ENCODE data around the gene IL37. TPM values are rescaled to one million over a fixed set of nuclear protein-coding genes. Genes with fewer than 3 reads are reported as not detected.
"Not testable (repeated sequence)": the region's sequence is repeated elsewhere in the genome, so short reads cannot be mapped to it uniquely, and the experiment has no call there.

IL37 gene
- total and polyA plus RNA-seq, 7 donors = 1.3 TPM; not detected in 6

DNA sequence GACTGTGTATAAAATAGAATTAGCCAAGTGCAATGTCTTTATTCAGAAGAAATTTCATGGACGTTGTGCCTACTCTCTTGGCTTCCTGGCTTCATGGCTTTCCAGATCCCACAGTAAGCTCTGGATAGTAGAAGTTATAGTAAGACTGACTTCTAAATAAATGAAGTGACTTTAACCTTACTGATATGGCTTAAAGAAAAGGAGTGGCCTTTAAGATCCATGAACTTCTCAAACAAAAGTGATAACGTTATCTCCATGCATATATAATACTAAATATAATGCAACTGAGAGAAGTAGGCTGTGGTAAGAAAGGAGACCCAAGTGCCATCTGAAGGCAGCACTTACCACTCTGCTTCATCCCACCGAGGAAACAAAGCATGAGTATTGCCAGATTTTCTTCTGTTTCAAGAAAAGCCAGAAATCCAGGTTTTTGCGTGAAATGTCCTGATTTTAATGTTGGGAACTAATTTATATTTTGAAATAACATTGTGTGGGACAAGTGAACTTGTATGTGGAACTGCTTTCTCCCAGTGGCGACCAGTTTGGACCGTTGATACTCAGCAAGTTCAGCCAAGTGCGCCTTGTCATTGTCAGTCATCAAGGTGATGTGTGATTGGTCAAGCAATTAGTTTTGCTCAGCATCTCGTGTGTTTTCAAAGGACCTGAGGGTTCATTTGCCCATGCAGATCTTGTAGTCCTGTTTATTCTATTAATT, 13.9 kb upstream of the IL37 start:
- Histone ChIP-seq H3K27ac (no peak overlapping the region), H3K4me3 (no peak overlapping the region), H3K36me3 (no peaks in the 10 kb centered on the region), H3K9me3 (no peaks in the 10 kb centered on the region), H3K4me1 (no peaks in the 10 kb centered on the region), H3K27me3 (no peaks in the 10 kb centered on the region)
- intact Hi-C loops (cut with DNase I) = no loop called here
- no peak for DNase-seq
- WGBS, 2 donors = 68 to 85% methylated on average over 8 of the region's 8 CpGs
- no peak for TF ChIP-seq EP300 (IDR thresholded peaks at IDR 0.05)
- TF ChIP-seq, protein P1, sequence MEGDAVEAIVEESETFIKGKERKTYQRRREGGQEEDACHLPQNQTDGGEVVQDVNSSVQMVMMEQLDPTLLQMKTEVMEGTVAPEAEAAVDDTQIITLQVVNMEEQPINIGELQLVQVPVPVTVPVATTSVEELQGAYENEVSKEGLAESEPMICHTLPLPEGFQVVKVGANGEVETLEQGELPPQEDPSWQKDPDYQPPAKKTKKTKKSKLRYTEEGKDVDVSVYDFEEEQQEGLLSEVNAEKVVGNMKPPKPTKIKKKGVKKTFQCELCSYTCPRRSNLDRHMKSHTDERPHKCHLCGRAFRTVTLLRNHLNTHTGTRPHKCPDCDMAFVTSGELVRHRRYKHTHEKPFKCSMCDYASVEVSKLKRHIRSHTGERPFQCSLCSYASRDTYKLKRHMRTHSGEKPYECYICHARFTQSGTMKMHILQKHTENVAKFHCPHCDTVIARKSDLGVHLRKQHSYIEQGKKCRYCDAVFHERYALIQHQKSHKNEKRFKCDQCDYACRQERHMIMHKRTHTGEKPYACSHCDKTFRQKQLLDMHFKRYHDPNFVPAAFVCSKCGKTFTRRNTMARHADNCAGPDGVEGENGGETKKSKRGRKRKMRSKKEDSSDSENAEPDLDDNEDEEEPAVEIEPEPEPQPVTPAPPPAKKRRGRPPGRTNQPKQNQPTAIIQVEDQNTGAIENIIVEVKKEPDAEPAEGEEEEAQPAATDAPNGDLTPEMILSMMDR (IDR thresholded peaks at IDR 0.05) = no peak
- TF ChIP-seq POLR2A (IDR thresholded peaks at IDR 0.05) = no peak
- TF ChIP-seq POLR2AphosphoS5 (IDR thresholded peaks at IDR 0.05) = no peak

DNA sequence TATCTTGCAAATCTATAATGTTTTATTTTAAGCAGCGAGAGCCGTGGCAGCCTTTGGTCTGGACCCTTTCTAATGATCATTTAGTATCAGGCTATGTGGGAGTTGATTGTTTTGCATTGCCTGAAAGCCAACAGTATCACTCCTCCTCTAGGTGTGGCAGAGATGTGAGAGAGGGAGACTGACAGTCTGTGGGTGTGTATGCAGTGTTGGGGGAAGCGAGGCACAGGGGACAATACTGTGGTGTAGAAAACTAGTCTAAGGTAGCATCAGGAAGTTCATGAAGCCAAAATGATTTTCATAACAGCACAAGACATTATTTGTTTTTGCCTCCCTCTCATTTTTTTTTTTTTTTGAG, 13.4 kb upstream of the IL37 start:
- TF ChIP-seq, protein P1 (IDR thresholded peaks at IDR 0.05) = no peak
- TF ChIP-seq POLR2A (IDR thresholded peaks at IDR 0.05) (no peak), POLR2AphosphoS5 (IDR thresholded peaks at IDR 0.05) (no peak), EP300 (IDR thresholded peaks at IDR 0.05) (no peak)
- Histone ChIP-seq H3K9me3 (no peaks in the 10 kb centered on the region), H3K4me1 (no peaks in the 10 kb centered on the region), H3K4me3 (no peak overlapping the region), H3K36me3 (no peaks in the 10 kb centered on the region), H3K27me3 (no peaks in the 10 kb centered on the region), H3K27ac (no peak overlapping the region)
- 74 to 86% methylated on average over 3 of the region's 3 CpGs for WGBS, 2 donors
- DNase-seq = no peak
- intact Hi-C loops (cut with DNase I) = no loop called here

DNA sequence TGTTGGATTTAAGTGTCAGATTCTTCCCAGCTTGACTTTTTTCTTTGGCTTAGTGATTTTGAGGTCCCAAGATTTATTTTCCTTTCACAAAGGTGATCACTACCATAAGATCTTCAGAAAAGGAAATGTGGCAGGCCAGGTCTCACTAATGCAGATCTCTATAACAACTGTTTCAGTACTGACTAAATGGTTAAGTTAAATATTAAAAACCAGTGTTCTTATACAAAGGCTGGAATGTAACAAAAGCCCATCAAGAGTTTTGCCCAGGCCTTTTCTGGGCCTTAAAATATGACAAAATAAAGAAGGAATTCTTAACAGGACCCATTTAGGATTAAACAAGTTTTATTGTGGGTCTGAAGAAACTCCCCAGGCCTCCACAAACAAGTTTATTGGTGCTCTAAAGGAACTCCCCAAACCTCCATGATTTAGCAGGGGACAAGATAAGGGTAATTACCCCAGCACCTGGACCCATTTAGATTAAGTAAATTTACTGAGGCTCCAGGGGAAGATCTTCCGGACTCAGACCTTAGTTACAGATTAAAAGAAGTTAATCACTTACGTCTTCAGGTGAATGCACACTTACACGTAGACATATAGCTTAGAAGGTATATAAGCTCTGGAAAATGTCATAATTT, 9.4 kb upstream of the IL37 start:
- H3K36me3 ChIP-seq; H3K4me3 ChIP-seq; DNase-seq; H3K27me3 ChIP-seq; H3K9me3 ChIP-seq; intact Hi-C loops (cut with DNase I); H3K4me1 ChIP-seq; H3K27ac ChIP-seq: not testable (repeated sequence)
- 24 to 69% methylated on average over 3 of the region's 3 CpGs for WGBS, 2 donors

DNA sequence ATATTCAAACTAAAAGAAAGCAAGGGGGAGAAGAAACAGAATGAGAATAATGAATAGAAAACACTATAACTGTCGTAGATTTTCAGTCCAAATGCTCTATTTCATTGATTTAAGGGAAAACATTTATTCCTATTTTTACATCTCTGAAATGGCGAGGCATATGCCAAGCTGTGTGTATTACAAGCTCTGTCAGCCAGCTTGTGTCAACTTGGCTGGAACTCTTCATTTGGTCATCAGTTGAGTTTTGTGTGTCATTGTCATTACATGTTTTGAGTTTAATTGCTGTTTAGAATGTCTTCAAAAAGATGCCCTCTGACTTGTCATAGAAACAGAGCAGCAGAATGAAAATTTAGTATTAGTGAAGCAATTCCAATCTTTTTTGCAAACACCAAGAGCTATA, 8.1 kb upstream of the IL37 start:
- Histone ChIP-seq H3K27me3 (no peaks in the 10 kb centered on the region), H3K4me1 (no peaks in the 10 kb centered on the region), H3K36me3 (no peaks in the 10 kb centered on the region), H3K4me3 (no peak overlapping the region), H3K27ac (no peak overlapping the region), H3K9me3 (no peaks in the 10 kb centered on the region)
- intact Hi-C loops (cut with DNase I) = no loop called here
- TF ChIP-seq, protein P1 (IDR thresholded peaks at IDR 0.05) = no peak
- no peak for TF ChIP-seq POLR2A (IDR thresholded peaks at IDR 0.05)
- TF ChIP-seq POLR2AphosphoS5 (IDR thresholded peaks at IDR 0.05) = no peak
- TF ChIP-seq EP300 (IDR thresholded peaks at IDR 0.05) = no peak
- no peak for DNase-seq
- 87 to 94% methylated on average over 2 of the region's 2 CpGs for WGBS, 2 donors

DNA sequence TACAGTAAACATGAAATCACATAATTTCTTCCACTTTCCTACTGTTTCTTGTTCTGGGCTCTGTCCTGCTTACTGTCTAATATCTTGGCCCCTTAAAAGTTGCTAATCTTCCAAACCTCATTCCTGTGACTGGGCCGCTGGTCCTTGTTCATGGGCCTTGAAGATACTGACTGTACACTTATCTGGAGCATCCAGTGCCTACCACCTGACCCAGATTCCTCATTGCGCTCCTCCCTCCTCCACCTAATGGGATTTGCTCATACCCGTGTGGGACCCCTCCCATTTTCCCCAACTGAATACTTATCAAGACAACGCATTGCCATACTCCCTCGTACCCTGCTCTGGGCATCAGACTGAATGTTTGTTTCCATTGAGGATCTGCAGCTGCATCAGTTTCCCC, 6.1 kb upstream of the IL37 start:
- 87 to 91% methylated on average over 5 of the region's 5 CpGs for WGBS, 2 donors
- H3K27me3 ChIP-seq = no peaks in the 10 kb centered on the region
- DNase-seq = no peak
- no peaks in the 10 kb centered on the region for H3K36me3 ChIP-seq
- no peaks in the 10 kb centered on the region for H3K4me1 ChIP-seq
- H3K9me3 ChIP-seq = no peaks in the 10 kb centered on the region
- TF ChIP-seq, protein P1 (IDR thresholded peaks at IDR 0.05) = no peak
- TF ChIP-seq POLR2A (IDR thresholded peaks at IDR 0.05) = no peak
- no peak for TF ChIP-seq EP300 (IDR thresholded peaks at IDR 0.05)
- TF ChIP-seq POLR2AphosphoS5 (IDR thresholded peaks at IDR 0.05) = no peak
- no peak overlapping the region for H3K4me3 ChIP-seq
- intact Hi-C loops (cut with DNase I) = no loop called here
- H3K27ac ChIP-seq = no peak overlapping the region
